Activated T-cell treated with anti-CD3 and anti-CD28 coated beads, Interleukin-2, amount 50 U/mL, for 72 hours (primary cell): Measurements from ENCODE around the gene NGF. TPM values are rescaled to one million over a fixed set of nuclear protein-coding genes. Genes with fewer than 3 reads are reported as not detected.

Source experiments
- ATAC-seq, 2 donors: fragments of 150-1000 bp; cut with Tn5 transposase; replicated peaks in 1 of 2; 2 replicates each; pipeline ENCODE4 v1.10.0; 2021; ENCODE audit warnings: moderate library complexity in 2 of 2, mild to moderate bottlenecking in 1 of 2
- DNase-seq, 2 donors: peaks; one replicate each; pipeline ENCODE4 v3.0.0; 2021 to 2022; ENCODE audit warnings: mixed read lengths in 1 of 2
- H3K27ac Mint-ChIP-seq: one replicate; pipeline ENCODE4 v1.8.0; 2022; ENCODE audit warnings: mild to moderate bottlenecking, moderate library complexity, mixed read lengths
- H3K27me3 Mint-ChIP-seq: one replicate; pipeline ENCODE4 v1.8.0; 2022; ENCODE audit warnings: low read depth, mixed read lengths
- H3K36me3 Mint-ChIP-seq, 2 donors: one replicate each; pipeline ENCODE4 v1.8.0; 2022; ENCODE audit warnings: mixed read lengths in 2 of 2, mild to moderate bottlenecking in 1 of 2; ENCODE audit not compliant: insufficient read depth in 2 of 2
- H3K4me1 Mint-ChIP-seq: one replicate; pipeline ENCODE4 v1.8.0; 2022; ENCODE audit warnings: low read depth, mixed read lengths
- H3K4me3 Mint-ChIP-seq, 2 donors: one replicate each; pipeline ENCODE4 v1.8.0; 2022; ENCODE audit warnings: mild to moderate bottlenecking in 2 of 2, mixed read lengths in 2 of 2, moderate library complexity in 2 of 2
- H3K9me3 Mint-ChIP-seq, 2 donors: one replicate each; pipeline ENCODE4 v1.8.0; 2022; ENCODE audit warnings: mixed read lengths in 2 of 2
- total RNA-seq, 2 donors: library from RNA; stranded (reverse); gene quantifications; one replicate each; pipeline ENCODE4 v1.2.3, GENCODE V29; 2022

Gene NGF
- total RNA-seq, 2 donors from 2014 or later = not detected

DNA sequence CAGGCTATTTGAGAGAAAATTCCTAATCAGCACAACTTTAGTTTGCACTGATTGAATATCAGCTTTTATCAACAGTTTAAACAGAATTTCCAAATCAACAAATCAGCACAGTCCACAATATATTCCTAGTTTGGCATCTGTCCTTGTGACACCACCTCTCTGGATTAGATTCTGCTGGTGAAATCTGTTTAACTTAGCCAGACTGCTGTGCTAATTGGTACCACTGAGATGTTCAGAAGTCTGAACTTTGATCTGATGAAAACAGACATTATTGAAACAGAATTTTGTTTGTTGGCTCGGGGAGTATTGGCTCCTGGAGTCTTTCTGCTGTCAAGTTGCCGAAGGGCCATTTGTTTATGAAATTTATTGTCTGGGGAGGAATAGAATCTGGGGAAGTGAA lies 17.0 kb upstream of the NGF start:
- no peak overlapping the region for H3K4me3 Mint-ChIP-seq
- peaks cover 6% of the 10 kb centered on the region for H3K27me3 Mint-ChIP-seq
- DNase-seq = no peak
- H3K4me1 Mint-ChIP-seq = no peaks in the 10 kb centered on the region
- no peak for ATAC-seq
- H3K27ac Mint-ChIP-seq = no peak overlapping the region
- no peaks in the 10 kb centered on the region for H3K9me3 Mint-ChIP-seq
- no peaks in the 10 kb centered on the region for H3K36me3 Mint-ChIP-seq

DNA sequence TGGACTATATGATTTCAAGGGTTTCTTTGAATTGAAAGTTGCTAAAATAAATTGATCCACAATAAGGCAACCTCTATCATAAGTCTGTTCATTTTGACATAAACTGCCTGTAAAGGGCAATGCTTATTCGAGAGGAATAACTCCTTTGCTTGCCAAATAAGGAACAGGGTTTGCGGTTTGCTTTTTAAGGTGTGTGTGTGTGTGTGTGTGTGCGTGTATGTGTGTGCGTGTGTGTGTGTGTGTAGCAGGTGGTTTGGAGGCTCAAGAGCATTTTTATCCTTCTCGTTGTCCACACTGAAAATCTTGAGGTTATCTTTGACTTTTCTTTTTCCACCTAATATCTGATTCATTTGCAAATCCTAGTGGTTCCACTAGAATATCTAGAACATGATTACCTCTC lies 13.1 kb upstream of the NGF start:
- no peaks in the 10 kb centered on the region for H3K9me3 Mint-ChIP-seq

DNA sequence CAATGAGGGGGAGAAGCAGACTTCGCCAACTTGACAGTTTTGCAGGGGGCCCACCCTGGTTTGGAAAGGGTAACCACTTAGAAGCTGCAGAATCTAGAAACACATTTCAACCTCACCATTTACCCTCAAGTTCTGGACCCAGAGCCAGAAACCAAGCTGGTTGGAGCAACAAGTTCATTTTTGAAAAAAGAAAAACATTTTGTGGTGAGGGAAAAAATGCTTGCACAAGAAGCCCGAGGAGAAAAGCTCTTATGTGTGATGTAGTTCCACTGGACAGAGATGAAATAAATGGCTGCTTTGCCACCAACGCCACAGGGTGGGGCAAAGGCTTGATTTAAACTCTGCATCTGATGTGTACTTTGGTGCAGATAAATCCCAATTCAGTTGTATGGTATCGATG lies 10.6 kb upstream of the NGF start:
- ATAC-seq = no peak
- no peaks in the 10 kb centered on the region for H3K36me3 Mint-ChIP-seq

More for the DNA sequence above, 13.1 kb upstream of the NGF start:
- DNase-seq (no peak), ATAC-seq (no peak)
- no peaks in the 10 kb centered on the region for H3K36me3 Mint-ChIP-seq
- H3K4me1 Mint-ChIP-seq = no peaks in the 10 kb centered on the region
- no peak overlapping the region for H3K27ac Mint-ChIP-seq
- H3K4me3 Mint-ChIP-seq = no peak overlapping the region
- H3K27me3 Mint-ChIP-seq = peaks cover 10% of the 10 kb centered on the region

DNA sequence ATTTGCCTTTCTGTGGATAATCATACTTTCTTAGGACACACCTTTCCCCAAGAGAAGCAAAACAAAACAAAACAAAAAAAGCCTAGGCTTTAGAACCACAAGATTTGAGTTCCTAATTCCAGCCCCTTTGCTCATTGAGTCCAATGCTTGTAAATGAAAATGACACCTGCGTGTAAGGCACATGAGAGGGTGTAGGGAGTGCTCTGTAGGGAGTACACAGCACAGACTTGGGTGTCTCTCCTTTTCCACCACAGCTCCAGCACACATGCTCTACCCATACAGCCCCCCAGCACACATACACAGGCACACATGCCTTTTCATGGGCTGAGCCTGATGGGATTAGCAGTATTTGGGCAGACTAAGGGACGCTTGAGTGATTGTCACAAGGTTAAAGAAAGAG lies 9.2 kb upstream of the NGF start:
- Mint-ChIP-seq H3K4me1 (no peaks in the 10 kb centered on the region), H3K4me3 (no peak overlapping the region)
- ATAC-seq = no peak

More for the DNA sequence above, 10.6 kb upstream of the NGF start:
- H3K27me3 Mint-ChIP-seq = peaks cover 19% of the 10 kb centered on the region
- no peak for DNase-seq
- H3K27ac Mint-ChIP-seq = no peak overlapping the region
- no peaks in the 10 kb centered on the region for H3K4me1 Mint-ChIP-seq
- no peaks in the 10 kb centered on the region for H3K9me3 Mint-ChIP-seq
- no peak overlapping the region for H3K4me3 Mint-ChIP-seq

DNA sequence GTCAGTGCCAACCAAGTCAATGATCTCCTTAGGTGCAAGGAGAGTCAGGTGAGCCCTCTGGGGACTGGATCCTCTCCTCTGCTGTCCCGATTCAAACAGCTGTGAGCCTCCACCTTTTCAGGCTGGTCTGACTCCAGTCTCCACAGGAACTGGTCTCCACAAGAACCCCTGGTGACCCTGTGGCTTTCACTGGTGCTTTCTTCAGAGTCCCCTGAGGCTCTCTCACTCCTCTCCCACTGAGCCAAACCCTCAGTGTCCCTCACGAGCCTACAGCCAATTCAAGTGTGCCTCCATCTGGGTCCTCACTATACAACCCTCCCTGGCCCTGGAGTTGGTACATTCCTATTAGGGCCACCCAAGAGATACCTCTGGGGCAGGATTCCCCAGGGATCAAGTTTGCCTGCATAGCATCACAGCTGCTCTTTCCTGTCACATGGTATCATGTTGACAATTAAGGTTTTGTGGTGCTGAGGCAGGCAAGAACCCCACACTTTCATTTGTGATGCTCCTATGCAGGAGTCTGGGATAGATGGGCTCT lies 5.2 kb upstream of the NGF start:
- no peaks in the 10 kb centered on the region for H3K9me3 Mint-ChIP-seq
- no peak for DNase-seq
- no peak overlapping the region for H3K27ac Mint-ChIP-seq
- no peak for ATAC-seq
- H3K36me3 Mint-ChIP-seq = no peaks in the 10 kb centered on the region
- no peaks in the 10 kb centered on the region for H3K4me1 Mint-ChIP-seq
- H3K4me3 Mint-ChIP-seq = no peak overlapping the region
- peaks cover 49% of the 10 kb centered on the region for H3K27me3 Mint-ChIP-seq

More for the DNA sequence above, 9.2 kb upstream of the NGF start:
- Mint-ChIP-seq H3K9me3 (no peaks in the 10 kb centered on the region), H3K27ac (no peak overlapping the region), H3K36me3 (no peaks in the 10 kb centered on the region), H3K27me3 (peaks cover 19% of the 10 kb centered on the region)
- no peak for DNase-seq

DNA sequence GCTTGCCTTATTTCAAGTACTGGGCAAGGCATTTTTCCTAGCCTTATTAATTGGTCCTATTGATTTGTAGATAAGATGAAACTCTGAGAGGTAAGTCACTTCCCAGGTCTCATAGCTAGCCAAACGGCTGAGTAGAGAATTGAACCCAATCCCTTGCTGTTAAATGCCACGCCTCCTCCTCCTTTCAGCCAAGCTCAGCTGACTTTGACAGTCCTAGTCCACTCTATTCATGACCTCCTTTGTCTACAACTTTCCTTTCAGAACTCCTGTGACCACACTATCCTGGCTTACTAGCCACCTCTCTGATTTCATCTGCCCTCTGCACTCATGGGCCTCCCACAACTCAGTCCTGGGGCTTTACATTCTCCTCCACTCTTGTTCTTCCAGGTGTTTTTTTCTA lies 3.9 kb upstream of the NGF start:
- DNase-seq (no peak), ATAC-seq (no peak)
- Mint-ChIP-seq H3K27me3 (peaks cover 54% of the 10 kb centered on the region), H3K9me3 (no peaks in the 10 kb centered on the region), H3K36me3 (no peaks in the 10 kb centered on the region), H3K4me3 (no peak overlapping the region), H3K4me1 (no peaks in the 10 kb centered on the region), H3K27ac (no peak overlapping the region)

DNA sequence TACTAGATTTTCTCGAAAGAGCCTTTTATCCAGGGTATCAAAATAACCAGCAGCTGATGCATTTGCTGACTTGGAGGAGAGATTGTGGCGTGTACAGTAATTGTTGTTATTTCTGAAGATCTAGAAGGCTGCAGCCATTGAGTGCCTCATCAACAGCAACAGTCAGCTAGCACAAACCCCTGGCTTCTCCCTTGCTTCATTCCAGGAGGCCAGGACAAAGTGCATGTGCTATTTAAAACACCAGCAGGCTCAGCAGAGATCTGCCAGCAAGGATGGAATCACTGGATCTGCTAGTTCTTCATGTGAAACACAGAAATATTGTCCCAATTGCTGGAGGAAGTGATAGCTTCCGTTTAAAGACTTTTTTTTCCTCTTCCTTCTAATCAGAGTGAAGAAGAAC lies 2.8 kb upstream of the NGF start:
- no peak for ATAC-seq
- Mint-ChIP-seq H3K9me3 (no peaks in the 10 kb centered on the region), H3K4me1 (no peaks in the 10 kb centered on the region), H3K36me3 (no peaks in the 10 kb centered on the region), H3K4me3 (no peak overlapping the region), H3K27ac (no peak overlapping the region), H3K27me3 (peaks cover 62% of the 10 kb centered on the region)
- DNase-seq = no peak

DNA sequence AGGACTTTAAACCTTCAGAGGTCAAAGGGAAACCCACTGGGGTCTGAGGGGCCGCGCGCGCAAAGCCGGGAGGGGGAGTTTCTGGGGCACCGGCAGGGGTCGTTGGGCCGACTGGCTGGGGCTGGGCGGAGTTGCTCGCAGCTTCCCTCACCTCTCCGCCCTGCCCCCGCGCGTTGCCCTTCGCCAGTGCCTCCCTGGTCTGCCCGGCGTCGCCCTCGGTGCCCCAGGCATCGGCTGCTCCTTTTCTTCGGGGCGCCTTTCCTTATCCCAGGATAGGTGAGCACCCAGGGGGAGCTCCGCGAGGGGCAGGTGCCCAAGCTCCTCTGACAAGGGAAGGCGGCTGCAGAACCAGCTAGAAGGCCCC lies 390 bp upstream of the NGF start:
- ATAC-seq (no peak), DNase-seq (no peak)
- no peak overlapping the region for H3K27ac Mint-ChIP-seq
- H3K36me3 Mint-ChIP-seq = no peaks in the 10 kb centered on the region
- peaks cover 70% of the 10 kb centered on the region for H3K27me3 Mint-ChIP-seq
- no peaks in the 10 kb centered on the region for H3K9me3 Mint-ChIP-seq
- no peak overlapping the region for H3K4me3 Mint-ChIP-seq
- H3K4me1 Mint-ChIP-seq = no peaks in the 10 kb centered on the region

DNA sequence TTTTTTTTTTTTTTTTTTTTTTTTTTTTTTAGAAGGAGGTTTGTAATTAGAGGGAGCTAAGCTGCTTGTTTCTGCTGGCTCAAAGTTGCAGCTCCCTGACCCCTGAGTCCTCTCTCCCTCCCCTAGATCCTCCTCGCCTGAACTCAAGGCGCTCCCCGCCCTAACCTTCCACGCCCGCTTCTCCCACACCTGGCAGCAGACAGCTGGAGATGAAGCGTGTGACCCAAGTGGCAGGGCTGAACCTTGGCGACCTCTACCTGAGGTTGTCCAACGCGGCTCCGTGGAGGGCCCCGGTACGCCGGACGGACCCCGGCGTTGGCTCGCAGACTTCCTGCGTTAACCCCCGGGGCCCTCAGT lies 795 bp downstream of the NGF start:
- no peak for ATAC-seq
- no peaks in the 10 kb centered on the region for H3K4me1 Mint-ChIP-seq
- H3K9me3 Mint-ChIP-seq = no peaks in the 10 kb centered on the region
- no peaks in the 10 kb centered on the region for H3K36me3 Mint-ChIP-seq
- H3K27me3 Mint-ChIP-seq = peaks cover 72% of the 10 kb centered on the region
- no peak for DNase-seq
- no peak overlapping the region for H3K27ac Mint-ChIP-seq
- peak overlapping the region in 1 of 2 donors; percentile 62 for H3K4me3 Mint-ChIP-seq

DNA sequence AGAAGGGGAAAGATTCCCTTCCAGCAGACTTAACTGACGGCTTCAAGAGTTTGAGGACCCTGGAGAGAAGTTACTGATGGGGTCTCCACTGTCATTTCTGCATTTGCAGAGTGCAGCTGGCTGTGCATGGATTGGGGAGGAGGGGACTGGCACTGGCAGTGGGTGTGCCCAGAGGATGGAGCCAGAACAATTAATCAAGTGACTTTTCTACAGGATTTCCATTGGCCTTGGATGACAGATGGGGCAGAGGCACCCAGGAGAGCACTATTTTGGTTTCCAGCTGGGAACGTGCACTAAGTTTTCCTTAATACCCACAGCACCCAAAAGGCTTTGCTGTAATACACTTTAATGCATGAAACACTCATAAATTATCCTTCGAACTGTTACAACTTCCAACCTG lies 1.3 kb downstream of the NGF start:
- Mint-ChIP-seq H3K4me1 (no peaks in the 10 kb centered on the region), H3K27me3 (peaks cover 72% of the 10 kb centered on the region), H3K27ac (no peak overlapping the region), H3K4me3 (no peak overlapping the region), H3K36me3 (no peaks in the 10 kb centered on the region), H3K9me3 (no peaks in the 10 kb centered on the region)
- ATAC-seq = no peak
- no peak for DNase-seq

DNA sequence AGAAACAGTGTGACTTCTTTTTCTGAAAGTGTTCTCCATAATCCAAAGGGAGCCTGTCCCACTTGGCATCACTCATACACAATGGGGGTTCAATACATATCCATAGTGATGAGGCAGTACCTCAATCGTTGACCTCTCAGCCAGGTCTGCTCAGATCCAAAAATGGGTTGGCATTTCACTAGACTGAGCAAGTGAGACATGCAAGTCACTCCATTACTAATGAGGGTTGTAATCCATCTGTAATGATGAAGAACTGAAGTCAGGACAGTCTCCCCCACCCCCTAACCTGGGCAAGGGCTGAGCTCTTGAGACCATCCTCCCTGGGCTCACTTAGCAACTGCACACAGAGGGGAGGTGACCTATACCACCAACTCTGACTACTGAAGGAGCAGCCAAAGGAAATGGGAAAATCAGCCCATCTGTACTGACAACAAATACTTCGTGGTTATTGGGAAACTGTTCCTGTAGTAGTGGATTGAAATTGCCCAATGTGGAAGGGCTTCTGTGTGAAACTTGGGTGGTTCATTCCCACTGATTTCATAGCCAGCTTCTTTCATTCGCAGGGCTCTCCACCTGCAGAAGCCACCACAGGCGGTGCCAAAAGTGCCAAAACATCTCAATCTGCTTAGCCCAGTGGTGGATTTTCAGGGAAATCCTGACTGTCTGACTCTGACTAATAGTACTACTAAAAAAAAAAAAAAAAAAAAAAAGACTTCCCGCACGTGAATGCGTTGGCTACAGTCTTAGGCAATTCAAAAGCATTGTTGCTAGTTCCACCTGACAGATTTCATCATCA lies 5.0 kb downstream of the NGF start:
- no peaks in the 10 kb centered on the region for H3K36me3 Mint-ChIP-seq
- no peaks in the 10 kb centered on the region for H3K9me3 Mint-ChIP-seq
- peaks cover 59% of the 10 kb centered on the region for H3K27me3 Mint-ChIP-seq
- H3K4me1 Mint-ChIP-seq = no peaks in the 10 kb centered on the region
- peak; percentile 18 to 33 for DNase-seq
- peak overlapping the region in 1 of 2 donors; percentile 90 for H3K4me3 Mint-ChIP-seq
- peak overlapping the region; percentile 96 for H3K27ac Mint-ChIP-seq
- ATAC-seq = peak; percentile 77 to 82

DNA sequence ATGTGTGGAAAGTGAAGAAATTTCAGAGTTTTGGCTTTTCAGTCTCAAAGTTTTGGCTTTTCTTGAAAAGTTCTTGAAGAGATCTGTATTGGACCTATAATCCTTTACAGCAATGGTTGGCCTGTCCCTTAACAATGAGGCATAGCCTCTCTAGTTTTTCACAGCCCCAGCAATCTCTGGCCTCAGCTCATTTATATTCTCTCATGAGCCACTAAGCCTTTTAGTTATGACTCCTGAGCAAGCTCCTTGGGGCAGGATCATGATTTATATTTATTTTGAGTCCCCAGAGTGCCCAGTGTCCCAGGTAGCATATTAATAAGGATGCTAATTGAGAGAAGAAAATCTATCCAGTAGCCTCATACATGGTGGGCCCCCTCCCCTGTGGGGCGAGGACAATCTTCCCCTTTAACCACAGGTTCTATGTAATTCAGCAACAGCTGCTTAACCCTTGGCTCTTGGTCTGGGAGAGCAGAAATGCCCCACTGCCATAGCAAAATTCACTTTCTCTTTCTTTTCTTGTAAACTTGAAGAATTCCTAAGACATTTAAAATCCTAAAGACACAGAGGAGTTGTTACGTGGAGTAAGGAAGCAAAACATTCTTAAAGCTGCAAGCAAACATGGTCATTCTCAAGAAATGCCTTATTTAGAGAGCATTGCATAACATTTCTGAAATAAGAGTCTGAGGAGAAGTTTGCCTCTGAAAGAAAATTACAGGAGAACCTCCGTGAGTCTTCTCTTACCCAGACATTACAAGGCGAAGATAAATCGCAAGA lies 6.3 kb downstream of the NGF start:
- no peak for DNase-seq

DNA sequence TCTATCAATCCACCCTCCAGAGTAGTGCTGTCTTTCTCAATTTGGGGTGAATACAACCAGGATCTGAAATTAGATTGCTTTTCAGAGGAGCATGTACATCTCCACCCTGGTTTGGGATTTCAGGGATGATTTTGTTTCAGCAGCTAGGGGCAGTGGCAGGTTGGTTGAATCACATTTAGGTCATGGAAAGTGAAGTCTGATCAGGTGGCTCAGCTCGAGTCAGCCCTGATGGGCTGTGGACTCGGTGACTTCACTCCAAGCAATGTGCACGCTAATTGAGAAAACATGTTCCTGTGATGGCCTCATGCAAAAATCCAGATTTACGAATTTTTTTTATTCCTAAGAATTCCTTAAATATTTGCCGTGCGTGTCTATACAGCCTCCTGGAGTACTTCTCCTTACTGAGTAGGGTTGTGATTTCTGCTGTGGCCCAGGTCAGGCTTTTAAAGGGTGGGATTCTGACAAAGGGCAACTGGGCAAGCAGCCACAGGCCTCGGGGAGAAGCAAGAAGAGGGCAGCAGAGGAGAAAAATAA lies 7.5 kb downstream of the NGF start:
- DNase-seq = no peak
- H3K27me3 Mint-ChIP-seq = peaks cover 57% of the 10 kb centered on the region
- no peaks in the 10 kb centered on the region for H3K9me3 Mint-ChIP-seq
- H3K4me1 Mint-ChIP-seq = no peaks in the 10 kb centered on the region
- no peaks in the 10 kb centered on the region for H3K36me3 Mint-ChIP-seq
- ATAC-seq = no peak
- H3K4me3 Mint-ChIP-seq = no peak overlapping the region
- H3K27ac Mint-ChIP-seq = no peak overlapping the region

More for the DNA sequence above, 6.3 kb downstream of the NGF start:
- Mint-ChIP-seq H3K9me3 (no peaks in the 10 kb centered on the region), H3K27ac (no peak overlapping the region), H3K4me1 (no peaks in the 10 kb centered on the region), H3K4me3 (no peak overlapping the region), H3K36me3 (no peaks in the 10 kb centered on the region), H3K27me3 (peaks cover 57% of the 10 kb centered on the region)
- no peak for ATAC-seq
